NCI-H460 (cell line): ENCODE results near the gene KCTD13. TPM values are rescaled to one million over a fixed set of nuclear protein-coding genes. Genes with fewer than 3 reads are reported as not detected.

Experiments used
- total RNA-seq: library from RNA; depleted of rRNA; stranded (reverse); fragments of >200 nt; shearing (Covaris generic); gene quantifications from 2 replicates; pipeline ENCODE4 v1.2.3, GENCODE V29; 2014; rRNA removed

Gene KCTD13
- total RNA-seq, 1 experiment from 2014 or later, result 24.0 TPM

Other genes with a start within 250 kb of the KCTD13 start
- gene QPRT, start 247.0 kb downstream of the KCTD13 start, total RNA-seq, result 0.42 and 1.7 TPM in 2 replicates
- not detected in 2 replicates for gene C16orf54, start 180.2 kb downstream of the KCTD13 start, total RNA-seq
- gene ZG16, start 148.0 kb downstream of the KCTD13 start, total RNA-seq, result not detected in 2 replicates
- 80.3 and 87.9 TPM in 2 replicates for gene KIF22, start 135.5 kb downstream of the KCTD13 start, total RNA-seq
- gene MAZ, start 119.7 kb downstream of the KCTD13 start, total RNA-seq, result 206 and 220 TPM in 2 replicates
- 0.20 and 0.22 TPM in 2 replicates for gene PRRT2, start 114.0 kb downstream of the KCTD13 start, total RNA-seq
- 23.3 and 25.8 TPM in 2 replicates for gene PAGR1, start 110.1 kb downstream of the KCTD13 start, total RNA-seq
- gene MVP, start 105.8 kb downstream of the KCTD13 start, total RNA-seq, result 32.9 and 35.9 TPM in 2 replicates
- gene CDIPT, start 63.0 kb downstream of the KCTD13 start, total RNA-seq, result 65.5 and 69.3 TPM in 2 replicates
- gene SEZ6L2, start 26.7 kb downstream of the KCTD13 start, total RNA-seq, result 14.7 and 18.7 TPM in 2 replicates
- 8.5 and 11.6 TPM in 2 replicates for gene ASPHD1, start 25.7 kb downstream of the KCTD13 start, total RNA-seq
- 67.8 and 68.5 TPM in 2 replicates for gene TMEM219, start 35.9 kb upstream of the KCTD13 start, total RNA-seq
- gene TAOK2, start 47.6 kb upstream of the KCTD13 start, total RNA-seq, result 20.4 and 22.0 TPM in 2 replicates
- gene HIRIP3, start 69.4 kb upstream of the KCTD13 start, total RNA-seq, result 12.2 and 15.0 TPM in 2 replicates
- gene INO80E, start 70.0 kb upstream of the KCTD13 start, total RNA-seq, result 81.3 and 87.8 TPM in 2 replicates
- 0.61 and 1.1 TPM in 2 replicates for gene DOC2A, start 84.8 kb upstream of the KCTD13 start, total RNA-seq
- gene C16orf92, start 97.0 kb upstream of the KCTD13 start, total RNA-seq, result not detected in 2 replicates
- 0.07 TPM in 1 of 2 replicates, not detected in the other for gene TLCD3B, start 105.0 kb upstream of the KCTD13 start, total RNA-seq
- gene ALDOA, start 139.5 kb upstream of the KCTD13 start, total RNA-seq, result 1,739 and 2,065 TPM in 2 replicates
- gene PPP4C, start 149.8 kb upstream of the KCTD13 start, total RNA-seq, result 72.1 and 81.6 TPM in 2 replicates
- gene TBX6, start 165.7 kb upstream of the KCTD13 start, total RNA-seq, result 0.30 and 0.38 TPM in 2 replicates
- gene YPEL3, start 170.0 kb upstream of the KCTD13 start, total RNA-seq, result 4.9 and 8.0 TPM in 2 replicates
- gene GDPD3, start 187.3 kb upstream of the KCTD13 start, total RNA-seq, result 0.67 and 0.89 TPM in 2 replicates
- 16.9 and 22.3 TPM in 2 replicates for gene MAPK3, start 197.0 kb upstream of the KCTD13 start, total RNA-seq